ENCODE results near the gene FOXL1. TPM values are rescaled to one million over a fixed set of nuclear protein-coding genes. Genes with fewer than 3 reads are reported as not detected.

The FOXL1 gene
- total RNA-seq, 1 donor from 2014 or later: 6.4 TPM

DNA sequence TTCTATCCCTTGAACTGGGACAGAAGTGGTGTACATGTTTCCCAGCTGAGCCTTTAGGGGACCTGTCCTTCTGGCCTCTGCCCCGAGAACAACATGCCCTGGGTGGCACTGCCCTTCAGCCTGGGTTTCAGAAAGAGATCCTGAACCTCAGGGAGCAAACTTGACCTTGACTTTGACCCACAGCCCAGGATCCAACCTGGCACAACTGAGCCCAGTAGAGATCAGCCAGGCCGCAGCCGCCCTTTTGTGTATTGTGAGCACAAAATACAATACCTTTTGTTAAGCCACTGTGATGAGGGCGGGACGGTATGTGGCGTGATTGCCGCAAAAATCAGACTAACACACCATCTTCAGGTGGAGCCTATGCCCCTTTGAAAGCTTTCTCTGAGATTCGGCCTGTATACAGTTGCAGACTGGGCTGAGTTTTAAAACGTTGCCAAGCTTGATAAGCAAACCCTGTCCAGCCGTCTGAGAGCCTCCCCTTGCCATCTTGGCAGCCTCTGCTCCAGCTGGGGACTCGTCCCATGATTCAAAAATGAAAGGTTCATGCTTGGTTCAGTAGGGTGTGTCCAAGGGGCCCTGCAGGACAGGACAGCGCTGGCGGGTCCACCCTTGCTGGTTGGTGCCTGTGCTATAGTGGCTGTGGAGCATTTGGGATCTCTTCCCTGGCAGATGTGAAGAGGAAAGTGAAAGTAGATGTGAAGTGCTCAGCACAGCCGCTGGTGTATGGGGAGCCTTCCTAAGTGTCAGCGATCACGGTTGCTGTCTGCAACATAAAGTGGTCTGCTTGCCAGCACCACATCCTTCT, 40.3 kb downstream of the FOXL1 start:
- Mint-ChIP-seq H3K36me3 (ENCODE audit: unreplicated experiment) (peaks cover 11% of the 10 kb centered on the region), H3K4me1 (ENCODE audit: unreplicated experiment) (peaks cover 13% of the 10 kb centered on the region), H3K9me3 (ENCODE audit: unreplicated experiment) (no peaks in the 10 kb centered on the region), H3K4me3 (ENCODE audit: unreplicated experiment) (no peak overlapping the region), H3K27ac (ENCODE audit: unreplicated experiment) (peak overlapping the region; percentile 73), H3K27me3 (ENCODE audit: unreplicated experiment) (no peaks in the 10 kb centered on the region)
- TF ChIP-seq, protein P1, sequence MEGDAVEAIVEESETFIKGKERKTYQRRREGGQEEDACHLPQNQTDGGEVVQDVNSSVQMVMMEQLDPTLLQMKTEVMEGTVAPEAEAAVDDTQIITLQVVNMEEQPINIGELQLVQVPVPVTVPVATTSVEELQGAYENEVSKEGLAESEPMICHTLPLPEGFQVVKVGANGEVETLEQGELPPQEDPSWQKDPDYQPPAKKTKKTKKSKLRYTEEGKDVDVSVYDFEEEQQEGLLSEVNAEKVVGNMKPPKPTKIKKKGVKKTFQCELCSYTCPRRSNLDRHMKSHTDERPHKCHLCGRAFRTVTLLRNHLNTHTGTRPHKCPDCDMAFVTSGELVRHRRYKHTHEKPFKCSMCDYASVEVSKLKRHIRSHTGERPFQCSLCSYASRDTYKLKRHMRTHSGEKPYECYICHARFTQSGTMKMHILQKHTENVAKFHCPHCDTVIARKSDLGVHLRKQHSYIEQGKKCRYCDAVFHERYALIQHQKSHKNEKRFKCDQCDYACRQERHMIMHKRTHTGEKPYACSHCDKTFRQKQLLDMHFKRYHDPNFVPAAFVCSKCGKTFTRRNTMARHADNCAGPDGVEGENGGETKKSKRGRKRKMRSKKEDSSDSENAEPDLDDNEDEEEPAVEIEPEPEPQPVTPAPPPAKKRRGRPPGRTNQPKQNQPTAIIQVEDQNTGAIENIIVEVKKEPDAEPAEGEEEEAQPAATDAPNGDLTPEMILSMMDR (IDR thresholded peaks at IDR 0.05): no peak
- peak; percentile 65 for DNase-seq (ENCODE audit: extremely low spot score, unreplicated experiment)

DNA sequence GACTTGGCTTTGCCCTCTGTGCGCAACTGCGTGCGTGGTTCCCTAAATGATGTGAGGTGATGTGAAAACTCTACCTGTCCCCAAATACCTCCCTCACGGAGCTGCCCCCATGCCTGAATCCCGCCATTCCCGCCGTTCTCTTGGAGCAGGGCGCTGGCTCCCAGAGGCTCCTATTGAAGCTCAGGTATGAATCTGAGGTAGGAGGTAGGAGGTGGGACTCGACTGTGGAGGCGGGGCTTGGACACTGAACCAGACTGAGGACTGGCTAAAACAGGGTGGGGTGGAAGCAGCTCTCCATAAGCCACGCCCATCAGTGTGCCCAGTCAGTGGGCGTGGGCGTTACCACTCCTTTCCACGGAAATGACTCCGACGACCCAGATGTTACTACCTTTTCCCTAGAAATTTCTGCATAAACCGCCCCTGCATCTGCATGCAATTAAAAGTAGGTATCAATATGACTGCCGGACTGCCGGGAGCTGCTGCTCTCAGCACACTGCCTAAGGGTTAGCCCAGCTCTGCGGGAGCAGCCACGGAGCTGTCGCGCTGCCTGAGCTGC, 41.0 kb downstream of the FOXL1 start:
- Mint-ChIP-seq H3K27me3 (ENCODE audit: unreplicated experiment) (no peaks in the 10 kb centered on the region), H3K4me3 (ENCODE audit: unreplicated experiment) (no peak overlapping the region), H3K36me3 (ENCODE audit: unreplicated experiment) (peaks cover 11% of the 10 kb centered on the region), H3K27ac (ENCODE audit: unreplicated experiment) (no peak overlapping the region), H3K4me1 (ENCODE audit: unreplicated experiment) (peaks cover 10% of the 10 kb centered on the region), H3K9me3 (ENCODE audit: unreplicated experiment) (no peaks in the 10 kb centered on the region)
- TF ChIP-seq, protein P1 (IDR thresholded peaks at IDR 0.05): no peak
- DNase-seq (ENCODE audit: extremely low spot score, unreplicated experiment): peak; percentile 80

DNA sequence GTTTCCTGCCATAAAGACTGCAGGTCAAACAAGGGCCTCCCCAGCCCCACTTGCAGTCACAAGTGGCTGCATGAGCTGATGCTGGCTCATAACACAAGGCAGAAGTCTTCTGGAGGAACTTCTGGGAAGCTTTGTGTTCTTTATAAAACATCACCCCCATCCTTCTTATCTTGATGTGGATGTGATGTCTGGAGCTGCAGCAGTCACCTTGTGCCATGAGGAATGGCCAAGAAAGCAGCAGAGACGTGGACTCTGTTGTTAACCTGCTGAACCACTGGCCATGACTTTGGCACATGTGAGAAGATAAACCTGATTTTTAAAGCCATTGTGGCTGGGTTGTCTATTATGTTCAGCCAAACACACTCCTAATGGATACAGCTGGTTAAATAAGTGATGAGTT, 41.8 kb downstream of the FOXL1 start:
- no peak for DNase-seq (ENCODE audit: extremely low spot score, unreplicated experiment)
- Mint-ChIP-seq H3K4me3 (ENCODE audit: unreplicated experiment) (no peak overlapping the region), H3K27ac (ENCODE audit: unreplicated experiment) (no peak overlapping the region), H3K9me3 (ENCODE audit: unreplicated experiment) (no peaks in the 10 kb centered on the region), H3K27me3 (ENCODE audit: unreplicated experiment) (no peaks in the 10 kb centered on the region), H3K36me3 (ENCODE audit: unreplicated experiment) (peaks cover 10% of the 10 kb centered on the region), H3K4me1 (ENCODE audit: unreplicated experiment) (peaks cover 8% of the 10 kb centered on the region)
- TF ChIP-seq, protein P1 (IDR thresholded peaks at IDR 0.05): no peak

DNA sequence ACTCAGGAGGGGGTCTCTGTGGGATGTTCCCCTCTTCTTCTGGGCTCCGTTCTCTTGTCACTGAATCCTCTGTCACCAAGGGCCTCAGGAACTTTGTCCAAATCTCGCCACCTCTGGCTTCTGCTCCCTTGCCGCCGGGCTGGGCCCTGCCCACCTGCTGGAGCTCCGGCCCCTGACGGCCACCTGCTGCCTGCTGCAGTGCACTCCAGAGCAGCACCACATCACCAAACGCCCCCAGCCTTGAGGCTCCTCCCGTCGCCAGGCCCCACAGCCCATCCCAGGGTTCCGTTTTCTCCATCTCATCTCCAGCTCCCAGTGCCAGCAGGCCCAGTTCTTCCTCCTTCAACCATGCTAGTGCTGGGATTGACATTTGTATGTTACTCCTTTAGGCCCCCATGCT, 43.6 kb downstream of the FOXL1 start:
- H3K27ac Mint-ChIP-seq (ENCODE audit: unreplicated experiment): no peak overlapping the region
- H3K4me1 Mint-ChIP-seq (ENCODE audit: unreplicated experiment): peaks cover 20% of the 10 kb centered on the region

More for the DNA sequence above, 43.6 kb downstream of the FOXL1 start:
- H3K4me3 Mint-ChIP-seq (ENCODE audit: unreplicated experiment): no peak overlapping the region
- H3K9me3 Mint-ChIP-seq (ENCODE audit: unreplicated experiment): no peaks in the 10 kb centered on the region
- H3K27me3 Mint-ChIP-seq (ENCODE audit: unreplicated experiment): no peaks in the 10 kb centered on the region
- H3K36me3 Mint-ChIP-seq (ENCODE audit: unreplicated experiment): peaks cover 9% of the 10 kb centered on the region
- DNase-seq (ENCODE audit: extremely low spot score, unreplicated experiment): no peak
- TF ChIP-seq, protein P1 (IDR thresholded peaks at IDR 0.05): no peak

Data from osteocyte (in vitro differentiated cells).